OCI-M1 (cell line): ENCODE measurements around the gene C22orf39.

ENCODE experiments used
- DNase-seq: peaks from one replicate; lab custom pipeline; 2025; lab: John Stamatoyannopoulos, UW

The C22orf39 gene, protein sequence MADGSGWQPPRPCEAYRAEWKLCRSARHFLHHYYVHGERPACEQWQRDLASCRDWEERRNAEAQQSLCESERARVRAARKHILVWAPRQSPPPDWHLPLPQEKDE

DNA sequence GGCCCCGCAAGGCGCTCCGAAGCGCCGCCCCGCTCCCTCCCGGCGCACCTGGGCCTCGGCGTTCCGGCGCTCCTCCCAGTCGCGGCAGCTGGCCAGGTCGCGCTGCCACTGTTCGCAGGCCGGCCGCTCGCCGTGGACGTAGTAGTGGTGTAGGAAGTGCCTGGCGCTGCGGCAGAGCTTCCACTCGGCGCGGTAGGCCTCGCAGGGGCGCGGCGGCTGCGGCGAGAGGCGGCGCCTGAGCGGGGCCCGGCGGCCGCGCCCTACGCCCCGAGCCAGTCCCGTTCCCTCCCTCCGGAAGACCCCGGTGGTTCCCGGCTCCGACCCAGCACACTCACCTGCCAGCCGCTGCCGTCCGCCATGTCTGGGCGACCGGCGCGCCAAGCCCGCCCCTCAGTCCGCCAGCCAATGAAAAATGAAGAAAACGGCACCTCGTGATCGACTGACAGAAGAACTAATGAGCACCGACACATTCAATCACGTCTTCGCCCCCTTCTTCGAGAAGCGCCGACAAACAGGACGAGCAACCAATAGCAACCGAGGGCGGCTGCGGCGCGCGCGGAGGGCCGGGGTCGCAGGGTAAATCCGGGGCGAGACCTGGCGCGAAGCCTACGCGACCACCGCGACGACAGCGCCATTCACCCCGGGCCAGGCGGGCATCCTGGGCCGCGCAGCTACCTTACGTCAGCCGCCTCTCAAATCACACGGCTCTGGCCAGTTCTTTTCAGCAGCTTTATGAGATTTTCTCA lies at the start of gene C22orf39:
Gene C22orf39 (minus strand): TSS at position 382 of the 746 bp plus-strand sequence. CDS start 23 bp downstream, at position 359.
- DNase-seq = peak; percentile 95

DNA sequence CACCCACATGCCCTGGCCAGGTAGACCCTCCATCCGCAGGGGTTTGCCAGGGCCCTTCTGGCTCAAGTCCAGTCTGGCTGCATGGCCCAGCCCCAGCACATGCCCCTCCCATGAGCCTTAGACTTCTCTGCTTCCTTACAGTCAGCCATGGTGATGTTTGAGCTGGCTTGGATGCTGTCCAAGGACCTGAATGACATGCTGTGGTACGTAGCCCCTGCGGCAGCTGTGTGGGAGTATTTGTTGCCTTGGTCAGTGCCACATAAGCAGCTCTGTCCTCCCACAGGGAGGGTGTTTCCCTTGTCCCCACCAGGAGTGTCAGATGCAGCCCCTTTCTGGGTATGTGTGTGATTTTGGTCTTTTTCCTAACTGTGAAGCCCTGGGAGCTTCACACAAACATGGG lies 49.7 kb upstream of the C22orf39 start:
- DNase-seq = peak; percentile 44

DNA sequence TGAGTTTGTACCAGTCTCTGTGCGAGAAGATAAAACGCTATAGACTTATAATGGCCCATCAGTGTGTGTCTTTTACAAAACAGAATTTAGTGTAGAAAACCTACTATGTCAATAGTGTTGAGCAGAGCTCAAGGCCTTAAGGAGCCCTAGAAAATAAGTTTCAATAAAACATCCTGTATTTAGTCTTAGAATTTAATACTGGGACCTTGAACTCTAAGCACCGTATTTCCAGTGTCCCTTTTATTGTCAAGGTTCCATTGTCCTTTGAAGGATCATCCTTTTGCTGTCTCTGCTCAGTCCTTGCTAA lies 48.8 kb upstream of the C22orf39 start:
- DNase-seq = no peak

DNA sequence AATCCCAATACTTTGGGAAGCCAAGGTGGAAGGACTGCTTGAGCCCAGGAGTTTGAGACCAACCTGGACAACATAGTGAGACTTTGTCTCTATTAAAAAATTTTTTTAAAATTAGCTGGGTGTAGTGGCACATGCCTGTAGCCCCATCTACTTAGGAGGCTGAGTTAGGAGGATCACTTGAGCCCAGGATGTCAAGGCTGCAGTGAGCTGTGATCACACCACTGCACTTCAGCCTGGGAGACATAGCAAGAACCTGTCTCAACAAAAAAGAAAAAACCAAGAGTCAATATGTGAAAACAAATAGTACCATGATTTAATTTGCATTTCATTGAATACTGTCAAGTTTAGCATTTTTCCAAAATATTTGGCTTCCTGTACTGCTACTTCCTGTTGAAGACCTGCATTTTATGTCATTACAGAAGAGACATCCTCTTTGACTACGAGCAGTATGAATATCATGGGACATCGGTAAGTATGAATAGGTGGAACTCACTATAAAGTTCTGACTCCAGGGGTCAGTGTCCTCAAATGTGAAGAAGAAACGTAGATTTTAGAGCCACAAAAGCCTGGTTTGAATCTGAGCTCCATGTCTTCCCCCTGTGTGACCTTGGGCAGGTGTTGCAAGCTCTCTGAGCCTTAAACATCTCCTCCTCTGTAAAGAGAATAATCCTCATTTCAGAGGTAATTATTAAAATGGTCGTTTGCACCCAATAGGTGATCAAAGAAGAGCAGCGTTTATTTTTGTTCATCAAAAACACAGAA lies 48.2 kb upstream of the C22orf39 start:
- no peak for DNase-seq

DNA sequence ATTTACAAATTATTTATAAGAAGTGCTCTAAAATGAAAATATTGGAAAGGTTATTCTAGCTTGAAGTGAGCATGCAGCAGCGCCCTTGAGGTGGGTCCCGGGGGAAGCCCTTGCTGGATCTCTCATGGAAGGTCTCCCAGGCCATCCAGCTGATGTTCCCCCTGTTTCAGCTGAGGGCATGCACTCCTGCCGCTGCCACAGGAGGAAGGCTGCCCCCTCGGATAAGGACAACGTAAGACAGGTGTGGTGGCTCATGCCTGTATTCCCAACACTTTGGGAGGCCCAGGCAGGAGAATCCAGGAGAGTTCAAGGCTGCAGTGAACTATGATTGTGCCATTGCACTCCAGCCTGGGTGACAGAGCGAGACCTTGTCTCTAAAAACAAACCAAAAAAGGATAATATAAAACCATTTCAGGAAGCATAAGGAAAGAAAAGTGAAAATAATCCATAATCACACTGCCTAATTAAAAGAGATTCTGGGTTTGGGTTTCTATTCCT lies 47.2 kb upstream of the C22orf39 start:
- DNase-seq = no peak

DNA sequence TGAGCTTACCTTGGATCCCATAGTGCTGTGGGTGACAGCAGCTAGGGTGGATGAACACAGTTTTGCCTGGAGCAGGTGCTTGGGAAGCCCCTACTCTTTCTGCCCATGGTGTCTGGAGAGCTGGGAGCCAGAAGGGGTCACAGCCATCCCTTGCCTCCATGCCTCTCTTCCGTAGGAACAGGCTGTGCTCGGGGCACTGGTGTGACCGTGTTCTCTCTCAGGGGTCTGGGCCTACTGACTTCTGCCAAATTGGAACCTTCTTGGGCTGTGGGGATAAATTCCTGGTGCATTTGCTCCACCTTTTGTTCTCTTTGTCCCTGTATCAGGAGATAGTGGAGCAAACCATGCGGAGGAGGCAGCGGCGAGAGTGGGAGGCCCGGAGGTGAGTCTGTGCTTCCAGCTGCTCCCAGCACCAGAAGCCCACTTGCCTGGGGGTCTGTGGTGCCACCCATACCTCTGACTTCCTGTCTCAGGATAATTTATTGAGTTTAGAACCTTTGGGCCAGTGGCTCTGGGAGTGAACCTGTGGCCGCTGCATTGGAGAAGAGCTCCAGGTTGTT lies 46.6 kb upstream of the C22orf39 start:
- DNase-seq = no peak

DNA sequence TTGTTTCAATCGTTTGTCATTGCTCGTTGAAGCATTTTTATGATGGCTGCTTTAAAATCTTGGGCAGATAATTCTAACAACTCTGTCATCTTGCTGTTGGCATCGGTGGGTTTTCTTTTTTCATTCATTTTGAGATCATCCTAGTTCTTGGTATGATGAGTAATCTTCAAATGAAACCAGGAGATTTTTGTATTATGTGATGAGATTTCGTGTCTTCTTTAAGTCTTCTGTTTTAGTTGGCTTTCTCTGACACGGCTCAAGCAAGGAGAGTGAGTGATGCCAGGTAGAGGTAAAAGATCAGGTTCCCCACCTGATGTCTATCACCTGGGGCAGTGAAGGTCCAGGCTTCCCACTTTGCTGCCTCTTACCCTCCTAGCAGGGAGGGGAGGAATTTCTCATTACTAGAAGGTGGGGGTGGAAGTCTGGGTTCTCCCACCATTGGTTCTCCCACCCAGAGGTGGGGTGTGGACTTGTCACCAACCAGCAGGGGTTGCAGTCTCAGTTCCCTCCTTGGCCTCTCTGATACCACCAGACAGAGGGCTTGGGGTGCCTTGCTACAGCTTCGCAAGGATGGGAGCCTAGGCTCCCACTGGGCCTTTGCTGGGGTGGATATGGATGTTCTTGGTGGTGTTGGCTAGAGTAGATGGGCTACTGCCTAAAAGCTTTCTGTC lies 45.1 kb upstream of the C22orf39 start:
- no peak for DNase-seq

DNA sequence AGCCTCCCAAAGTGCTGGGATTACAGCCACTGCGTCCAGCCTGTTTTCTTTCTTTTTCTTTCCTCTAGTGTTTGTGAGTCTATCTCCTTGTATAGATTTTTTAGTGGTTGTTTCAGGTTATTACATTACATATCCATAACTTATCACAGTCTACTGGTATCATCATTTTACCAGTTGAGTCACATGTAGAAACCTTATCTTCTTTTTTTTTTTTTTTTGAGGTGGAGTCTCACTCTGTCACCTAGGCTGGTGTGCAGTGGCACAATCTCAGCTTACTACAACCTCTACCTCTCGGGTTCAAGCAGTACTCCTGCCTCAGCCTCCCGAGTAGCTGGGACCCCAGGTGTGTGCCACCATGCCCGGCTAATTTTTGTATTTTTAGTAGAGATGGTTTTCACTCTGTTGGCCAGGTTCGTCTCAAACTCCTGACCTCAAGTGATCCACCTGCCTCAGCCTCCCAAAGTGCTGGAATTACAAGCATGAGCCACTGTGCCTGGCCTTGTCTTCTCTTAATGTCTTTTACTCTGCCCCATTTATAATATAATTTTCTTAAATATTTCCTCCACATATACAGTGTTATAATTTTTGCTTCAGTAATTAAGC lies 43.2 kb upstream of the C22orf39 start:
- no peak for DNase-seq

DNA sequence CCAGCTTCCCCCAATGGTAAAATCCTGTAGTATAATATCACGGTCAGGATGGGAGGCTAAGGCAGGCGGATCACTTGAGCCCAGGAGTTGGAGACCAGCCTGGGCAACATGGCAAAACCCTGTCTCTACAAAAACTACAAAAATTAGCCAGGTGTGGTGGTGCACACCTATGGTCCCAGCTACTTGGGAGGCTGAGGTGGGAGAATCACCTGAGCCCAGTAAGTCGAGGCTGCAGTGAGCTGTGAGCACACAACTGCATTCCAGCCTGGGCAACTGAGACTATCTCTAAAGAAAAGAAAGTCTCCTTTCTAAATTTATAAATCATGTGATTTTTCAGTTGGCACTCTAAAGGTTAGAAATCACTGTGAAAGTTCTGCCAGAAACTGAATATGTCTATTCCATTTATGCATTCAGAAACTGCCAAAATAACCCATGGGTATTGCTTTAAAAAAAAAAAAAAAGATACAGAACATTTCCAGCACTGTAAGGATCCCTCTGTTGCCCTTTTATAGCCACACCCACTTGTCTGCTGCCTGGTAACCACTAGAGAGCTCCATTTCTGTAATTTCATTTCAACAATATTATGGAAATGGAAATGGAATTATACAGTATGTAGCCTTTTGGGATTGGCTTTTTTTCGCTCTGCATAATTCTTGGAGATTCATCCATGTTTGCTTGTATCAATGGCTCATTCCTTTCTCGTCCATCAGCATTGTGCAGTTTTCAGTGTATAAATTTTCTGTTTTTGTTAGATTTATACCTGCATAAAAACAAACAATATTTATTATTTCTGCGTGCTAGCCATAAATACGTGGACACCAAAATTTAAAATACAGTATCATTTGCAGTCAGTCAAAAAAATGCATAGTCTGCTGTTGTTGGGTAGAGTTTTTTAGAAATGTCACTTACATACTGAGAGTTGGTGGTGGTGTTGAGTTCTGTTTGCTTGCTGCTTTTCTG lies 41.7 kb upstream of the C22orf39 start:
- DNase-seq = peak; percentile 55

DNA sequence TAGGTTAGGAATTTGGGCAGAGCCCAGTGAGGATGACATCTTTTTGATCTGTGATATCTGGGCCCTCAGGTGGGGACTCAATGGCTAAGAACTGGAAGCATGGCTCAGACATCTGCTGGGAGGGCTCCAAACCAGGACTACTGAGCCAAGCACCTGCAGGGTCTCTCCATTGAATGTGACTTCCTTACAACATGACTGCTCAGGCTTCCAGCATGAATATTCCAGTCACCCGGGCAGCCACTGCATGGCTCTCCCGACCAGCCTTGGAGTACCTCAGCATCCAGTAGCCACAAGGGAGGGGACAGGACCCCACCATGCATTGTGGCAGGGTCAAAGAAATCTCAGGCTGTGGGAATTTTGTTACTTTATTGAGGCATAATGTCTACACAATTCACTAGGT lies 40.8 kb upstream of the C22orf39 start:
- no peak for DNase-seq

DNA sequence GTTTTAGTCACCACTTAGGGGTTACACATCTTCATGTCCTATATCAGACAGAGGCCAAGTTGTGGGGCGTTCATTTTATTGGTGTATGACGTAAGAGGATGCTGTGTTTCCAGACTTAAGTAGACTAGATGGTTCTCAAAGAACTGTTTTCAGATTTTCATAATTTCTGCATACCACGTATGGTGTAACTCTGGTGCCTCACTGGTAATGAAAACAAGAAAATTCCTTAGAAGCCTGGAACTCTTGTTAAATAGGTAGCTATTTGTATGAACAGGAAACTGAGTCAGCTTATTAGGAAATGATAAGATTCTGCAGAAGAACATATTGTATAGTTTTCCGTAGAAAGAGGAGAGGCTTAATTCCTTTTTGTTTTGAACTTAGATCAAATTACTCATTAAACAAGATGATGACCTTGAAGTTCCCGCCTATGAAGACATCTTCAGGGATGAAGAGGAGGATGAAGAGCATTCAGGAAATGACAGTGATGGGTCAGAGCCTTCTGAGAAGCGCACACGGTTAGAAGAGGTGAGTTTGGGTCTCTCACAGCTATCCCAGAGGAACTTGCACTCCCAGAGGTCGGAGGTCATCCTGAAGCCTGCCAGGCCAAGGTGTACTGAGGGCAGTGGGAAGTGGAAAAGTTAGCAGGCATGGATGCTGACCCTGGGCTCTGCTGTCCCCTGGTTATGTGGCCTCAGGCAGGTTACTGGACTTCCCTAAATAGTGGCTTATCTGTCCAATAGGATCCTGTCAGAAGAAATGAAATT lies 36.2 kb upstream of the C22orf39 start:
- no peak for DNase-seq

DNA sequence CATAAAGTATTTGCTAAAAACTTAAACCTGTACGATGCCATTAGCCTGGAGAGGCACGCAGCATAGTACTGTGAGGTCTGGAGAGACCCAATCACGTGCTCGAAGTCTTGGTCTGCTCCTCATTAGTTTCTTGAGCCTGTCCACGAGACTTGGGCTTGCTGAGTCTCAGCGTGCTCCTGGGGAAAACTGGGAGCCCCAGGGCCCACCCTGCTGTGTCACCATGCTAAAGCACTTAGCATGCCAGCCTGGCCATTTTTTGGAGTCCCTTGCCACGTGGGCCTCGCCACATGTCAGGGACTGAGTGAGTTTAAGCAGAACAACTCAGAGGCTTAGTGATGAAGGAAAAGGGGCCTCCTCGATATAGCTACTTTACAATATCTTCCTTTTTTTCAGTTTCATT lies 34.8 kb upstream of the C22orf39 start:
- DNase-seq = no peak

DNA sequence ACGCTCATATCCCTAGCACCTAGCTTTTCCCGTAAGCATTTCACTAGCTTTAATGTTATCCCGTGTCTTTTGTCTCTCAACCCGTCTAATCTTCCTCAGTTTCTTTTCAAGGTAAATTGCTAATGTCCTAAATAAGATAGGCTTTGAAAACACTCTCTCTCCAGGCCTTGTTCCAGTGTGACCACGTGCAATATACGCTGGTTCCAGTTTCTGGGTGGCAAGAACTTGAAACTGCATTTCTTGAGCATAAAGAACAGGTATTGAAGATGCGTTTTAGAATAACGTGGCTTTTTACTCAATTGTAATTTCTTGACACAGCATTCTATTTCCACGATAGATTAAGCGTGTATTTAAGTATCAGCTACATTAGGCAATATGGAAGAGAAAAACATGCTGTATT lies 33.3 kb upstream of the C22orf39 start:
- peak; percentile 23 for DNase-seq

DNA sequence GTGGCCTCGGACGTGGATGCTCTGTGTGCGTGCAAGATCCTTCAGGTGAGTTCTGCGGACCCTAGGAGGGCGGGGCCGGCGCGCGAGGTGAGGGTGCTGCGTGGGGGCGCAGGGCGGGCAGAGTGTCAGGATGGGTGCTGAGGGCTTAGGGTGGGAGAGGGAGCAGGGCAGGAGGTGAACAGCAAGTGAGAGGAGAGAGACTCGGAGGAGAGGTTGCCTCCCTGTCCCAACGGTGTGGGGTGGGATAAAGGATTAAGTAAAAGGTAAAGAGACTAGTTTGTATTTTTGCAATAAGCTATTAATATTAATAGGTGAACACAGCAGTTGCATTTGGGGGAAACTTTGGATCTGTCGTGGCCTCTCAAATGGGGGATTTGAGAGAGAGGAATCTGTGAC lies 32.7 kb upstream of the C22orf39 start:
- DNase-seq = peak; percentile 41

DNA sequence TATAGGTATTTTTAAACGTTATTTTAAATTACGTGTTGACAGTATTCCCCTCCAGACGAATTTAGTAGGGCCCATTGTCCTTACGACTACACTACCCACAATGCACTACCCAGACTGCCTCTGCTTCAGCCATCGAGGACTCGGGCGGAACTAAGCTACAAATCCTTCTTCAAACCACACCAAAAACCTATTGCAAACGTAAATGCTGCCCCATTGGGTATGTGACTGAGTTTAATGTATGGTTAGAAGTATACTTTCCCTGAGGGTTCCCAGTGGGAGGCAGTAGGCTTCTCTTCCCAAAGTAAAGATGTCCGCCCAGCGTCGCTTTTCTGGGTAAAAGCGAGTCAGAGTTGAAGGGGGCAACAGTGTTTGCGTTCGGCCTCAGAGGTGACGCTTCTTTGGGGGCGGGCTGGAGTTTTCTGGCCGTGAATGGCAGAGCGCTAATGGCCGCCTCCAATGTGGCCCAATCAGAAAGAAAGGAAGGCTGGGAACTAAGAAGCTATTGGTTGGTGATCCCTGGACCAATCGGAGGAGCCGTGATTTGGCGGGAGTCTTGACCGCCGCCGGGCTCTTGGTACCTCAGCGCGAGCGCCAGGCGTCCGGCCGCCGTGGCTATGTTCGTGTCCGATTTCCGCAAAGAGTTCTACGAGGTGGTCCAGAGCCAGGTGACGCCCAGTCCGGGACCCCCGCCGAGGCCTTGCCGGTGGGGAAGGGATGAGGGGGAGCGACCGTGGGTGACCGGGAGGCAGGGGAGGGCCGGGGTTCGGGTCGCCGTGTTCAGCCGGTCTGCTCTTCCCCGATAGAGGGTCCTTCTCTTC lies 32.1 kb upstream of the C22orf39 start, which contains the start of gene CDC45:
Gene CDC45 (plus strand): TSS at position 566 of the 818 bp plus-strand sequence. CDS start 49 bp downstream, at position 615.
- DNase-seq = peak; percentile 99

DNA sequence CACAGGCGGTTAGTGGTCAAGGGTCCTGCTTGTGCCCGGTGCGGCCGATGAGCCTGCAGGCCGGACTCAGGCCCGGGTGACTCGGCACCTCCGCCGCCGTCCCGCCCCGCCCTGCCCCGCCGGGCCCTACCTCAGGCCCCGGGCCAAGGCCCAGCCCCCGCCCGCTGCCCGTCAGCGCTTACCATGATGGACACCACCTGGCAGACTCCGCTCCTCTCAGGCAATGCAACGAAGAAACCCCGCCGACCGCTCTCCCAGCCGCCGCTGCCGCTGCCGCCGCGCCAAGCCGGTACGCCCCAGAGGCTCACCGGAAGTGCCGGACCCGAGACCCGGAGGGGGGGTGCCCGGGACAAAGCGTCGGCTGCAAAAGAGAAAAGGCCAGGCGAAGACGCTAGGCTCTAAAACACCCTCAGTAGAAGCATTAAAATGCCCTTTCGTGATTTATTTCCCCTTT lies 31.4 kb upstream of the C22orf39 start, which contains the start of gene UFD1:
Gene UFD1 (minus strand): TSS at position 293 of the 454 bp plus-strand sequence. CDS start 108 bp downstream, at position 185.
- DNase-seq = peak; percentile 95

DNA sequence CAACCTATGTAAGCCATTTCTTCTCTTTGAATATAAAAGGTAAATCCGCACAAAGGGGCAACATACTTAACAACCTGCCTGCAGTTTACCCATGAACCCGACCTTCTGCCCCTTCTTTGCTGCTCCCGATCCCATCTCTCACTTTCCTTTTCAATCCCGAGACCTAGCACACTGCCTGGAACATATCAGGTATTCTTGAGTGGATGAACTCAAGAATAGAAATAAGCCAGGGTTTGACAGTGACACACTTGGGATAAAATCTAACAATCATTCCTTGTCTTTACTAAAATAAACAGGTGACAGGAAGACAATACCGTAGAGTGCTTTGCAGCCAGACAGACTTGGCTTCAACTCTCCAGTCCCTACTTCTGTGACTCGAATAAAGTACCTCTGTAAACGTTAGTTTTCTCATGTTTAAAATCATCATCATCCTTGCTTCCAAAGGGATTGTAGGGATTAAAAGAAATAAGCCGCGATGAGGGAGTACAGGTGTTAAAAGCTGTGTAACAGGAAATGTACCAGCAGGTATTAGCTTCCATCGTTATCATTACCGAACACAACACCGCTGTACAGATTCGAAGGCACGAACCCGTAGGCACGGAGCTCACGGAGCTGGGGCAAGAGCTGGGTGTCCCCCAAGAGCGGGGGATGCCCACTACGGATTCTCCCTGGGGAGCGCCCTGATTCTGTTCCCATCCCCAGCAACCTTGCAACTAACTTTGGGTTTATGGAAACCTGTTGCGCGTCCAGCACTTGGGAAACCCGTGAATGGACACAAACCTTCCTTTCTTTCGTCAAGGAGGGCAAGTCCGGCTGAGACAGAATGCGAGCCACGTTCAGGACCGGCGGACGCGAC lies 30.8 kb upstream of the C22orf39 start:
- DNase-seq = peak; percentile 48
